ENCODE data around the gene OR2AJ1.
"Not testable (repeated sequence)": the region's sequence is repeated elsewhere in the genome, so short reads cannot be mapped to it uniquely, and the experiment has no call there.

The OR2AJ1 gene

GRCh38 chr1:247935781-247936180 lies 11.1 kb downstream of the OR2AJ1 start:
- Mint-ChIP-seq H3K4me1 (no peaks in the 10 kb centered on the region), H3K4me3 (no peak overlapping the region), H3K27ac (no peak overlapping the region), H3K27me3 (no peaks in the 10 kb centered on the region), H3K9me3 (no peaks in the 10 kb centered on the region)
- ATAC-seq: no peak
- no peak for DNase-seq

GRCh38 chr1:247936415-247936814 lies 11.7 kb downstream of the OR2AJ1 start:
- Mint-ChIP-seq H3K4me1 (no peaks in the 10 kb centered on the region), H3K27me3 (peaks cover 6% of the 10 kb centered on the region), H3K4me3 (no peak overlapping the region), H3K9me3 (no peaks in the 10 kb centered on the region), H3K27ac (no peak overlapping the region)
- no peak for ATAC-seq
- no peak for DNase-seq

GRCh38 chr1:247936965-247937734 lies 12.5 kb downstream of the OR2AJ1 start:
- Mint-ChIP-seq H3K4me3 (peak overlapping the region; percentile 81 to 84), H3K27ac (peak overlapping the region; percentile 67 to 73)
- peak; percentile 94 to 96 for DNase-seq
- H3K4me1 Mint-ChIP-seq, H3K9me3 Mint-ChIP-seq, H3K27me3 Mint-ChIP-seq: not testable (repeated sequence)
- peak; percentile 98 for ATAC-seq

- Mint-ChIP-seq H3K27me3 (peaks cover 8% of the 10 kb centered on the region), H3K27ac (no peak overlapping the region), H3K4me3 (no peak overlapping the region), H3K4me1 (no peaks in the 10 kb centered on the region), H3K9me3 (no peaks in the 10 kb centered on the region)
- ATAC-seq: no peak
- no peak for DNase-seq
Measured at GRCh38 chr1:247942624-247943023, 17.9 kb downstream of the OR2AJ1 start.

- ATAC-seq: no peak
- Mint-ChIP-seq H3K4me3 (no peak within 1 kb of the TSS), H3K27me3 (no peaks in the 10 kb centered on the region)
Measured at GRCh38 chr1:247948558-247948957, 23.9 kb downstream of the OR2AJ1 start, which contains the start of gene OR2L8. TSS of gene OR2L8 (plus strand) at chr1:247948858. CDS start at chr1:247948858, 0 bp downstream.

GRCh38 chr1:247953408-247953807 lies 28.7 kb downstream of the OR2AJ1 start:
- DNase-seq (no peak), ATAC-seq (no peak)
- Mint-ChIP-seq H3K4me3 (no peak overlapping the region), H3K27ac (no peak overlapping the region), H3K27me3 (no peaks in the 10 kb centered on the region), H3K4me1 (no peaks in the 10 kb centered on the region), H3K9me3 (peaks cover 10 to 14% of the 10 kb centered on the region in 2 donors)

More at GRCh38 chr1:247948558-247948957, 23.9 kb downstream of the OR2AJ1 start, which contains the start of gene OR2L8:
- DNase-seq: no peak
- Mint-ChIP-seq H3K27ac (no peak within 1 kb of the TSS), H3K4me1 (no peaks in the 10 kb centered on the region), H3K9me3 (peaks cover 0 to 9% of the 10 kb centered on the region in 2 donors)

GRCh38 chr1:247961791-247962190 lies 37.1 kb downstream of the OR2AJ1 start:
- Mint-ChIP-seq H3K27ac (no peak overlapping the region), H3K4me1 (peaks cover 1% of the 10 kb centered on the region), H3K27me3 (no peaks in the 10 kb centered on the region), H3K4me3 (no peak overlapping the region), H3K9me3 (peaks cover 10 to 17% of the 10 kb centered on the region in 2 donors)
- DNase-seq (no peak), ATAC-seq (no peak)

- ATAC-seq: peak; percentile 73
- peaks cover 6 to 10% of the 10 kb centered on the region in 2 donors for H3K9me3 Mint-ChIP-seq
- no peaks in the 10 kb centered on the region for H3K27me3 Mint-ChIP-seq
- DNase-seq: peak; percentile 1 to 10
- no peak overlapping the region for H3K4me3 Mint-ChIP-seq
- peaks cover 6% of the 10 kb centered on the region for H3K4me1 Mint-ChIP-seq
- H3K27ac Mint-ChIP-seq: no peak overlapping the region
Measured at GRCh38 chr1:247962911-247963588, 38.4 kb downstream of the OR2AJ1 start.

- Mint-ChIP-seq H3K4me1 (peaks cover 6% of the 10 kb centered on the region), H3K4me3 (no peak within 1 kb of the TSS), H3K9me3 (peaks cover 6 to 14% of the 10 kb centered on the region in 2 donors), H3K27ac (no peak within 1 kb of the TSS), H3K27me3 (no peaks in the 10 kb centered on the region)
- ATAC-seq (no peak), DNase-seq (no peak)
Measured at GRCh38 chr1:247964933-247965332, 40.2 kb downstream of the OR2AJ1 start, which contains the start of gene OR2AK2. TSS of gene OR2AK2 (plus strand) at chr1:247965233. CDS start at chr1:247965377, 144 bp downstream.

GRCh38 chr1:247966532-247967204 lies 42.0 kb downstream of the OR2AJ1 start:
- no peak for DNase-seq
- H3K4me3 Mint-ChIP-seq: no peak overlapping the region

More at GRCh38 chr1:247966532-247967204, 42.0 kb downstream of the OR2AJ1 start:
- H3K27ac Mint-ChIP-seq: no peak overlapping the region
- H3K27me3 Mint-ChIP-seq: no peaks in the 10 kb centered on the region
- ATAC-seq: no peak
- H3K4me1 Mint-ChIP-seq: peaks cover 6% of the 10 kb centered on the region
- peaks cover 0 to 14% of the 10 kb centered on the region in 2 donors for H3K9me3 Mint-ChIP-seq
